Raji (cell line): ENCODE results near the gene PIGA.

ENCODE experiments used
- POLR2A ChIP-seq: IDR thresholded peaks from 2 replicates; pipeline ENCODE4 v1.6.1; 2011; ENCODE audit warnings: low read depth, low read length, control low read depth; ENCODE audit not compliant: insufficient read depth

Gene PIGA

DNA sequence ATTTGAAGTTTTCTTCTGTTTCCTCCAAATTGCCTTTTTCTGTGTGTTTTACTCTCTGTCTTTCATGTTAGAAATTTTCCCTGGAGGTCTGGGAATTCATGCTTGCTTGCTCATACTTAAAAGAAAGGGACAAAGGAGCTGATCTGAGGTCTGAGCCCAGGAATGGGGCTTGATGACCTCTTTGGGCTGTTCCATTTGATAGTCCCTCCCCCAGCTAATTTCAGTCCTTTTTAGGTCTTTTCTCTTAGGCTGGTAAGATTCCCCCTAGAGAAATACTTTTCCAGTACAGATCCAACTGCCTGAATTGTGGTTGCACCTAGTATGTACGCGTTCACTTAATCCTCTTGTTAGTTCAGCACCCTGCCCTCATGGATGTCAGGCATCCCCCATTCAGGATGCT, 5.5 kb upstream of the PIGA start:
- TF ChIP-seq POLR2A = no peak

DNA sequence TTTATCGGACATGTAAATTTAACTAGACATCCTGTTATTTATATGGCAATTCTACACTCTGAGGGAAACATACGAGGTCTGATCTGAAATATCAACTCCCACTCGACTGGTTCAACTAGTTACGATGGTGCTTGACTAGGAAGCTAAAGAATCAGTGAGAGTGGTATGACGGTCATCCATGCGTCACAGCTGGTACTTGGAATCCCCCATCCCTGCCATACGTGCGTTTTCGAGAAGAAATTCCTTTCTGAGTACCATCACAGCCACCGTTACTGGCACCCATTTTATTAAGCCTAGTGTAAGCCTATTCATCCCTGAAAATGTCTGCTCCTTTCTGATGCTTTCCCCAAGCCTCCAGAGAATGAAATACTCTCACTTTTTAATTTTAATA, 695 bp upstream of the PIGA start:
- TF ChIP-seq POLR2A = no peak

GRCh38 chrX:15334561-15334960, 762 bp downstream of the PIGA start:
- no peak for TF ChIP-seq POLR2A

DNA sequence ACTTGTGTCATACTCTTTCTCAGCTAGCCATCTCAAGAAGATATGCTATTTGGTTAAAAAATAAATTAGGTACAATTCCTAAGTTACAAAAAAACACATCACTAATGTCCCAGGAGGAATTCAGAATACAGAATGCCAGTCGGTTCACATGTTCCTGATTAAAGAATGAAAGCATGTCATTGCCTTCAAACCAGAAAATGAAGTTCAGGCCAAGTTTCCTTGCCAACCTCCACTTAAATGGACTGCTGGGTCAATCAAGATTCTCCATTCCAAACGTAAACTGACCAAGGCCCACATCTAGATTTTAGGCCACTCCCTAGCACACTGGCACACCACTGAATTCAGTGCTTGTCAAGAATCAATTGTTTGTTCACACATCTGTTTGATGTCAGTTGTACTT, 6.5 kb downstream of the PIGA start:
- no peak for TF ChIP-seq POLR2A

GRCh38 chrX:15328131-15328530, 7.2 kb downstream of the PIGA start:
- TF ChIP-seq POLR2A = no peak

DNA sequence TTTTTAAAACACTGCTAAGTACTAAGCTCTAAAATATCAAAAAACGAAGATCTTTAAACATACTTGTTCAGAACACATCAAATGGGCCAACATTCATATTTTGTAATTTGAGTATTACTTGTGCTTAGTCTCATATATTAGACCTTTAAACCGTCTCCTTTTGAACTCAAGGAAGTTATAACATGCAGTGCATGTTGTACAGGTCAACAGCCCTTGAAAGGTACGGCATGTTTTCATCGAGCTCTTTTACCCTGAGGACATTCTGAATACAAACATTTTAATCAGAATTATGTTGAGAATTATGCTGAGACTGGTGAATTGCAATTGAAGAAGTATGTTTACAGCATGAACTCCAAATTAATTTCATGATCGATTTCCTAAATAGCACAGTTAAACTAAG, 12.9 kb downstream of the PIGA start:
- no peak for TF ChIP-seq POLR2A

DNA sequence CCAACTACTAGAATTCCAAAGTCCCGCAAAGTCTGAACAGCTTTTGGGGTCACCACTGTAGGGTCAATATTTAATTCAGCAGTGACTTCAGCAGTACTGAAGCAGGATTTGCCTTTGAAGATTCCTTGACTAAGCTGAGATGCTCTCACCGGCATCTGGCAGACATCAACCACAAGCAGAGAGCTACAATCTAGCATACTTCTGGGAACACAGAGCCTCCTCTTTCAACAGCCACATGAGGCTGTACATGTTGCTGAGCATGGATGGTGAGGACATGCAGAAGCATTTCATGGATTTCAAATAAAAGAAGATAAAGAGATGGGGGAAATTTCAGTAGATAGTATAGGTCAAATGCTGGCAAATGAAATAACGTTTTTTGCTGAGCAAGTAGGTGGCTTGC, 13.3 kb downstream of the PIGA start:
- TF ChIP-seq POLR2A = no peak

DNA sequence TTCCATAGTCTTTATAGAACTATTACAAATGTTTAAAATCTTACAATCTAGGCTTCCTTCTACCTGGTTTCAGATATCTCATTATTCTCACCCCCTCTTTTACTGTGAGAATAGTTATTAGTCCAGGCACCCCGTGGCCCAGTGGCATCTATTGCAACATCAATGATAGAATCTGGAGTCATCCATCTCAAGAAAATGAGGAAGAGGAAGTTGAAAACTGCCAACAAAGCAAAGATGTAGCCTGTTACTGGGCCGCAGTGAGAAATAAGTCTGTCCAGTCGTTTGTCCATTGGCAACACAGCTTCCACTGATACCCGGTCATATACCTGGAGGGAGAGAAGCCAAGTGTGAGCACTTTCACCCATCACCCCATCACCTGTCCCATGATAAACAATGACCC, 13.9 kb downstream of the PIGA start:
- TF ChIP-seq POLR2A = no peak

DNA sequence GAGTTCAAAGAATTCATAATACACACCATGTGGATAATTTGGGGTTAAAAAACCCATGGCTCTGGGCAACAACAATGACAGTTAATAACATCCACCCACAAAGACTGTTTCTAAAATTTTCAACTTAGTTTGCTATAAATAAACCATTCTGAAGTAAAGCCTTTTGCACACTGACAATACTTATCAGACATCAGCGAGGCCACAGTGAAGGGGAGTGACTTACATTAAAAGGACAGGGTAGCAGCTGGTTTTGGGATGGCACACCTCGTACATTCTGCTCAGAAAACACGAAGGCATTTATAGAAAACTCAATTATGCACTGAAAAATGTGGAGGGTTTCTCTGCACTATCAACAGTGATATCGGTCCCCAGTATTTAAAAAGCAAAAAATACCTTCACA, 15.0 kb downstream of the PIGA start:
- no peak for TF ChIP-seq POLR2A

- no peak for TF ChIP-seq POLR2A
Observed at GRCh38 chrX:15319075-15319474, 16.2 kb downstream of the PIGA start.

- no peak for TF ChIP-seq POLR2A
Observed at GRCh38 chrX:15315509-15315908, 19.8 kb downstream of the PIGA start, which contains the start of gene ASB11. Gene ASB11, minus strand, starts transcription at chrX:15315640. Its CDS starts 35 bp downstream, at chrX:15315605.

DNA sequence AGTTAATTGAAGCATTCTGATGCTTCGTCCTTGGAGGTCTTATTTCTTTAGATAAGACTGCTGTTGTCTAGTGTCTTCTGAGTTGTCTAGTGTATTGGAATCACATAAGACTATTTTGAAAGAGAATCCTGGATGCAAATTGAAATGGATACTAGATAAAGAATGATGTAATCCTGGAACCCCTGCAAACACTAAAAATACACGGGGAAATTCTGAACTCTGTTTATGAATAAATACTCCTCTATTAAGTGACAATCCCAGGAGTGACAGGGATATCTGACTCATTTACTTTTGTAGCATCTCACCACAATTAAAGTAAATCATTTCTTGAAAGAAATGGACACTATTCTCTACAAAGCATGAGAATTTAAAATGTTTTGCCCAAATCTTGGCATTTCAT, 20.9 kb downstream of the PIGA start:
- no peak for TF ChIP-seq POLR2A

GRCh38 chrX:15311119-15311518, 24.2 kb downstream of the PIGA start:
- TF ChIP-seq POLR2A = no peak

GRCh38 chrX:15310117-15310516, 25.2 kb downstream of the PIGA start:
- no peak for TF ChIP-seq POLR2A

- TF ChIP-seq POLR2A = no peak
Observed at GRCh38 chrX:15301924-15302323, 33.4 kb downstream of the PIGA start.

DNA sequence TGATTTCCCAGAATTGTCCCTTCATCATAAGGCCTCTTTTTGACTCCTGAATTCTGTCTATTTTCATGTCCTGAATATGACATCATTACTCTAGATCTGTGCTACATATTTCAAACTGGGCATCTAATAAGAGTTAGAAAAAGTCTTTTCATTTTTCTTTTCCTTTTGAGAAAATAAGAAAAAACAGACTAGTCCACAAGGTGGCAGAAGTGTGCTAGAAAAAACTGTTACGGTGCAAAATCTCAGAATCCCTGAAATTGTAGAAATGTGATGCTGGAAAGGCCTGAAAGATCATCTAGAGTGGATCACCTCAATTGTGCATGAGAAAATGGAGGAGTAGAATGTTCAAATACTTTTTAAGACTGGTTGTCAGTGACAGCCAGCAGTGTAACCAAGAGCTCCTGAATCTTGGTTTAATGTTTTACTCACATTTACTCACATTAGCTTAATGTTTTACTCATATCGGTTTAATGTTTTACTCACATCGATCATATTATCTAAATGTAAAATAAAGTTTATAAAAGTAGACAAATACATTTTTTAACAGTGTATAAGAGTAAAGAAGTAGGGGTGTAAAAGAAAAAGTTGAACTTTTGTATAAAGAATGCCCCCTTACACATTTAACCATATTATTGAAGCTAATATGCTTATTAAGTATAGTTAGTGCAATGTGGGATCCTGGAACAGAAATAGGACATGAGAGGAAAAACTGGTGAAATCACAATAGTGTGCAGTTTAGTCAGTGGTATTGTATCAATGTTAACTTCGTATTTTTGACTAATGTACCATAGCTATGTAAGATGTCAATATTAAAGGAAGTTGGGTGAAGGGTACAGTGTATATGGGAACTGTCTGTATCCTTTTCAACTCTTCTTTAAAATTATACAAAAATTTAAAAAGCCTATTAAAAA, 35.1 kb downstream of the PIGA start:
- TF ChIP-seq POLR2A = no peak

DNA sequence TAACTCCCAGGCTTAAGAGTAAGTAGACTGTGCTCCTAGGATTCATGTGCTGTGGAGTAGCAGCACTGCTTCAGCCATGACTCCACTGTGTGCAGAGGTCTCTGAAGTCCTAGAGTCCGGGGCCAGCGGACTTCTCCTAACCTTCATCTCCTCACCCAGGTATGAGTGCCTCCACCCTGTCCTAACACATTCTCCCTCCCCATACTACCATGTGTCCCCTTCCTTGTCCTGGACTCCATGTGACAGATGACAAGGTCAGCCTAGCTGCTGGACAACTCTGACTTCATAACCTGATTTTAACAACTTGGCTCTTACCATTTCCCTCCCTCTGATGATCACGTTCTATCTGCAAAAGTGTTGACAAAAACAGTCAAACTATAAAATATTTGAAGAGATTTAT, 36.5 kb downstream of the PIGA start:
- no peak for TF ChIP-seq POLR2A
